ENCODE results near the gene TTLL11. TPM values are rescaled to one million over a fixed set of nuclear protein-coding genes. Genes with fewer than 3 reads are reported as not detected.
A peak's percentile ranks its signal among the peaks of the same experiment; 100 is the strongest.

Gene TTLL11
- total RNA-seq, 2 experiments from 2014 or later: 3.3 to 6.9 TPM

DNA sequence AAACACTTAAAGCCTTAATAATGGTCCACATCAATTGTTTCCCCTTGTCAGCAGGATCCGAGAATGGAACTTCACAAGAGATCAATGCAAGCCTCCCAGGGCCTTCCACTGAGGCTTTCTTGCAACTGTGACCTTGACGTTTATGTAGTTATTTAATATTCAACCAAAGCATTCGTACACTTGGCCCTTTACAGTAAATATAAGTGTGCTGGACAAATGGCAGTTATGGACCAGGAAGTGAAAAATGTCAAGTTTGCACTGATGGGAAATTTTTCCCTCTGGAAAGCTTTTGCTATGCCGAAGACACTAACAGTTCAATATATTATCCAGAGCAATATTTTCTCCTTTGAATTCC lies 101.8 kb downstream of the TTLL11 start:
- Histone ChIP-seq H3K79me2 (ENCODE audit: insufficient read depth, low read depth, low read length) (no peaks in the 10 kb centered on the region), H4K20me1 (ENCODE audit: insufficient read depth, low read length) (no peaks in the 10 kb centered on the region), H3K27ac (ENCODE audit: low read depth, low read length, poor library complexity, severe bottlenecking) (peak overlapping the region; percentile 82), H3K4me2 (ENCODE audit: low read length) (peak overlapping the region; percentile 67), H3K4me1 (ENCODE audit: insufficient read depth, low read length, poor library complexity, severe bottlenecking) (peaks cover 59% of the 10 kb centered on the region), H2AFZ (ENCODE audit: low read length) (peak overlapping the region; percentile 47; the same call in 1 of the 2 replicates), H3K36me3 (ENCODE audit: insufficient read depth, low read length) (no peaks in the 10 kb centered on the region), H3K4me3 (ENCODE audit: low read depth, low read length, poor library complexity, severe bottlenecking) (no peak overlapping the region), H3K9me2 (ENCODE audit: insufficient read depth, low read length) (no peaks in the 10 kb centered on the region), H3K9me3 (ENCODE audit: low read length) (no peaks in the 10 kb centered on the region)
- no TSS peak for BruUV-seq (replicated peaks)
- intact Hi-C loops (cut with micrococcal nuclease; ENCODE audit: unreplicated experiment): loop anchor here (5.0 kb wide), 2 partner anchors 134 to 444 kb away; no protein-coding TSS in a partner anchor
- DNase-seq (ENCODE audit: low spot score): no peak
- POLR2A ChIA-PET: interaction anchor here (0.9 to 1.2 kb wide), 4 partner anchors 10 to 248 kb away, joined by 3 to 6 read pairs (median 4); no protein-coding TSS in a partner anchor
- CTCF ChIA-PET (ENCODE audit: unreplicated experiment): no interaction called here
- TF ChIP-seq CTCF (conservative IDR thresholded peaks at IDR 0.05; ENCODE audit: low read length) (no peak), EZH2phosphoT487 (IDR thresholded peaks at IDR 0.05; ENCODE audit: borderline replicate concordance, low read depth, low read length) (no peak)

- intact Hi-C loops (cut with micrococcal nuclease; ENCODE audit: unreplicated experiment): loop anchor here (5.0 kb wide), 2 partner anchors 133 to 443 kb away; no protein-coding TSS in a partner anchor
- peak overlapping the region; percentile 67 for H3K4me2 ChIP-seq (ENCODE audit: low read length)
- peaks cover 63% of the 10 kb centered on the region for H3K4me1 ChIP-seq (ENCODE audit: insufficient read depth, low read length, poor library complexity, severe bottlenecking)
- peak overlapping the region; percentile 47; the same call in 1 of the 2 replicates for H2AFZ ChIP-seq (ENCODE audit: low read length)
- no peak overlapping the region for H3K4me3 ChIP-seq (ENCODE audit: low read depth, low read length, poor library complexity, severe bottlenecking)
- no peaks in the 10 kb centered on the region for H3K9me3 ChIP-seq (ENCODE audit: low read length)
- H4K20me1 ChIP-seq (ENCODE audit: insufficient read depth, low read length): no peaks in the 10 kb centered on the region
- no peaks in the 10 kb centered on the region for H3K36me3 ChIP-seq (ENCODE audit: insufficient read depth, low read length)
- CTCF ChIA-PET (ENCODE audit: unreplicated experiment): interaction anchor here (1.0 to 1.5 kb wide), 2 partner anchors 301 to 303 kb away, joined by 3 to 8 read pairs; no protein-coding TSS in a partner anchor
- no TSS peak for BruUV-seq (replicated peaks)
- H3K79me2 ChIP-seq (ENCODE audit: insufficient read depth, low read depth, low read length): no peaks in the 10 kb centered on the region
- H3K9me2 ChIP-seq (ENCODE audit: insufficient read depth, low read length): no peaks in the 10 kb centered on the region
- TF ChIP-seq CTCF (conservative IDR thresholded peaks at IDR 0.05; ENCODE audit: low read length) (no peak), EZH2phosphoT487 (IDR thresholded peaks at IDR 0.05; ENCODE audit: borderline replicate concordance, low read depth, low read length) (no peak)
- peak overlapping the region; percentile 82 for H3K27ac ChIP-seq (ENCODE audit: low read depth, low read length, poor library complexity, severe bottlenecking)
- POLR2A ChIA-PET: interaction anchor here (0.9 to 1.3 kb wide), 10 partner anchors 9 to 299 kb away, joined by 3 to 6 read pairs (median 3); no protein-coding TSS in a partner anchor
- DNase-seq (ENCODE audit: low spot score): no peak
Observed at GRCh38 chr9:121990600-121991306, 102.4 kb downstream of the TTLL11 start.

- Histone ChIP-seq H3K36me3 (ENCODE audit: insufficient read depth, low read length) (no peaks in the 10 kb centered on the region), H3K4me3 (ENCODE audit: low read depth, low read length, poor library complexity, severe bottlenecking) (no peak overlapping the region), H3K79me2 (ENCODE audit: insufficient read depth, low read depth, low read length) (no peaks in the 10 kb centered on the region), H4K20me1 (ENCODE audit: insufficient read depth, low read length) (no peaks in the 10 kb centered on the region), H3K4me1 (ENCODE audit: insufficient read depth, low read length, poor library complexity, severe bottlenecking) (peaks cover 63% of the 10 kb centered on the region), H2AFZ (ENCODE audit: low read length) (no peak overlapping the region), H3K27ac (ENCODE audit: low read depth, low read length, poor library complexity, severe bottlenecking) (no peak overlapping the region), H3K9me2 (ENCODE audit: insufficient read depth, low read length) (no peaks in the 10 kb centered on the region), H3K9me3 (ENCODE audit: low read length) (no peaks in the 10 kb centered on the region), H3K4me2 (ENCODE audit: low read length) (no peak overlapping the region)
- BruUV-seq (replicated peaks): no TSS peak
- ChIA-PET CTCF (ENCODE audit: unreplicated experiment) (no interaction called here), POLR2A (interaction anchor here (0.6 kb wide), 1 partner anchor 246 kb away, joined by 5 read pairs; no protein-coding TSS in a partner anchor)
- peak; percentile 55; the same call in 1 of the 2 replicates for TF ChIP-seq CTCF (conservative IDR thresholded peaks at IDR 0.05; ENCODE audit: low read length)
- TF ChIP-seq EZH2phosphoT487 (IDR thresholded peaks at IDR 0.05; ENCODE audit: borderline replicate concordance, low read depth, low read length): no peak
- intact Hi-C loops (cut with micrococcal nuclease; ENCODE audit: unreplicated experiment): no loop called here
- no peak for DNase-seq (ENCODE audit: low spot score)
Observed at GRCh38 chr9:121989010-121989409, 104.1 kb downstream of the TTLL11 start.
